Activated T-helper 1 cell treated with anti-CD3 and anti-CD28 coated beads, Interleukin-12 subunit alpha, Interleukin-12 subunit beta, Interleukin-2, Interleukin-4 antibody, amounts not matched to agents 30 ng/mL and 10 ng/mL and 1 ng/mL, durations not matched to agents 14 hours and 24 hours and 36 hours (primary cell): ENCODE measurements around the gene SAMHD1. TPM values are rescaled to one million over a fixed set of nuclear protein-coding genes. Genes with fewer than 3 reads are reported as not detected.
"Not testable (repeated sequence)": the region's sequence is repeated elsewhere in the genome, so short reads cannot be mapped to it uniquely, and the experiment has no call there.

Experiments used
- DNase-seq: peaks from one replicate; pipeline ENCODE4 v3.0.0; 2021; ENCODE audit warnings: low spot score
- H3K27ac Mint-ChIP-seq: one replicate; pipeline ENCODE4 v1.8.0; 2021; ENCODE audit warnings: mild to moderate bottlenecking, mixed read lengths
- H3K27me3 Mint-ChIP-seq: one replicate; pipeline ENCODE4 v1.8.0; 2022; ENCODE audit warnings: mild to moderate bottlenecking, moderate library complexity, mixed read lengths; ENCODE audit not compliant: insufficient read depth
- H3K36me3 Mint-ChIP-seq: one replicate; pipeline ENCODE4 v1.8.0; 2021; ENCODE audit warnings: low read depth, mixed read lengths
- H3K4me1 Mint-ChIP-seq: one replicate; pipeline ENCODE4 v1.8.0; 2021; ENCODE audit warnings: low read depth, mixed read lengths
- H3K4me3 Mint-ChIP-seq: one replicate; pipeline ENCODE4 v1.8.0; 2021; ENCODE audit warnings: mild to moderate bottlenecking, moderate library complexity, mixed read lengths
- H3K9me3 Mint-ChIP-seq: one replicate; pipeline ENCODE4 v1.8.0; 2021; ENCODE audit warnings: mixed read lengths
- intact Hi-C: fragments of 100-400 bp; cut with micrococcal nuclease; formaldehyde crosslinking; loops from one replicate; pipeline ENCODE4 v1.15.1; 2024
- total RNA-seq: library from RNA; stranded (reverse); gene quantifications from 2 replicates; pipeline ENCODE4 v1.2.3, GENCODE V29; 2022

Gene SAMHD1
- total RNA-seq, 1 donor from 2014 or later, result 55.0 TPM

GRCh38 chr20:36941401-36941835 is 10.1 kb downstream of the SAMHD1 start:
- Mint-ChIP-seq H3K4me3 (no peak overlapping the region), H3K4me1 (peaks cover 57% of the 10 kb centered on the region), H3K27ac (peak overlapping the region; percentile 87), H3K9me3 (no peaks in the 10 kb centered on the region), H3K27me3 (no peaks in the 10 kb centered on the region), H3K36me3 (peaks cover 44% of the 10 kb centered on the region)
- DNase-seq, result no peak
- intact Hi-C loops, result no loop called here

- Mint-ChIP-seq H3K36me3 (peaks cover 34% of the 10 kb centered on the region), H3K27me3 (no peaks in the 10 kb centered on the region), H3K27ac (no peak overlapping the region), H3K4me1 (peaks cover 35% of the 10 kb centered on the region), H3K9me3 (no peaks in the 10 kb centered on the region), H3K4me3 (no peak overlapping the region)
- intact Hi-C loops, result no loop called here
- no peak for DNase-seq
Observed at GRCh38 chr20:36937402-36937770, 14.1 kb downstream of the SAMHD1 start.

- Mint-ChIP-seq H3K4me1 (peaks cover 33% of the 10 kb centered on the region), H3K36me3 (peaks cover 34% of the 10 kb centered on the region), H3K27ac (peak overlapping the region; percentile 3)
- H3K27me3 Mint-ChIP-seq, intact Hi-C loops, H3K4me3 Mint-ChIP-seq, DNase-seq, H3K9me3 Mint-ChIP-seq: not testable (repeated sequence)
Observed at GRCh38 chr20:36936761-36937401, 14.6 kb downstream of the SAMHD1 start.

GRCh38 chr20:36936341-36936740 is 15.2 kb downstream of the SAMHD1 start:
- H3K9me3 Mint-ChIP-seq, result no peaks in the 10 kb centered on the region
- H3K27me3 Mint-ChIP-seq, result no peaks in the 10 kb centered on the region
- H3K4me1 Mint-ChIP-seq, result peaks cover 33% of the 10 kb centered on the region
- H3K27ac Mint-ChIP-seq, result no peak overlapping the region
- H3K36me3 Mint-ChIP-seq, result peaks cover 34% of the 10 kb centered on the region
- no peak overlapping the region for H3K4me3 Mint-ChIP-seq
- intact Hi-C loops, result no loop called here
- no peak for DNase-seq

- H3K9me3 Mint-ChIP-seq, intact Hi-C loops, H3K4me3 Mint-ChIP-seq, H3K27me3 Mint-ChIP-seq, H3K27ac Mint-ChIP-seq, DNase-seq: not testable (repeated sequence)
- Mint-ChIP-seq H3K4me1 (peaks cover 25% of the 10 kb centered on the region), H3K36me3 (peaks cover 38% of the 10 kb centered on the region)
Observed at GRCh38 chr20:36933571-36933970, 17.9 kb downstream of the SAMHD1 start.

- Mint-ChIP-seq H3K27me3 (no peaks in the 10 kb centered on the region), H3K4me1 (peaks cover 25% of the 10 kb centered on the region), H3K4me3 (no peak overlapping the region), H3K9me3 (no peaks in the 10 kb centered on the region), H3K27ac (peak overlapping the region; percentile 49), H3K36me3 (peaks cover 40% of the 10 kb centered on the region)
- DNase-seq, result no peak
- intact Hi-C loops, result no loop called here
Observed at GRCh38 chr20:36932476-36933426, 18.8 kb downstream of the SAMHD1 start.

GRCh38 chr20:36932067-36932466 is 19.4 kb downstream of the SAMHD1 start:
- Mint-ChIP-seq H3K4me1 (peaks cover 25% of the 10 kb centered on the region), H3K36me3 (peaks cover 36% of the 10 kb centered on the region), H3K27ac (peak overlapping the region; percentile 34)
- intact Hi-C loops, H3K9me3 Mint-ChIP-seq, H3K27me3 Mint-ChIP-seq, DNase-seq, H3K4me3 Mint-ChIP-seq: not testable (repeated sequence)

GRCh38 chr20:36929691-36930090 is 21.8 kb downstream of the SAMHD1 start:
- peak overlapping the region; percentile 42 for H3K4me3 Mint-ChIP-seq
- peaks cover 43% of the 10 kb centered on the region for H3K36me3 Mint-ChIP-seq
- intact Hi-C loops, result no loop called here
- no peaks in the 10 kb centered on the region for H3K27me3 Mint-ChIP-seq
- no peak for DNase-seq
- peaks cover 34% of the 10 kb centered on the region for H3K4me1 Mint-ChIP-seq
- no peaks in the 10 kb centered on the region for H3K9me3 Mint-ChIP-seq
- peak overlapping the region; percentile 85 for H3K27ac Mint-ChIP-seq

- intact Hi-C loops, result no loop called here
- peaks cover 45% of the 10 kb centered on the region for H3K36me3 Mint-ChIP-seq
- H3K9me3 Mint-ChIP-seq, result no peaks in the 10 kb centered on the region
- no peak overlapping the region for H3K4me3 Mint-ChIP-seq
- no peak for DNase-seq
- peak overlapping the region; percentile 48 for H3K27ac Mint-ChIP-seq
- no peaks in the 10 kb centered on the region for H3K27me3 Mint-ChIP-seq
- H3K4me1 Mint-ChIP-seq, result peaks cover 34% of the 10 kb centered on the region
Observed at GRCh38 chr20:36929290-36929689, 22.2 kb downstream of the SAMHD1 start.

- no peak overlapping the region for H3K4me3 Mint-ChIP-seq
- no peak overlapping the region for H3K27ac Mint-ChIP-seq
- no peak for DNase-seq
- no peaks in the 10 kb centered on the region for H3K27me3 Mint-ChIP-seq
- intact Hi-C loops, result no loop called here
- H3K4me1 Mint-ChIP-seq, result peaks cover 29% of the 10 kb centered on the region
- H3K36me3 Mint-ChIP-seq, result peaks cover 46% of the 10 kb centered on the region
- H3K9me3 Mint-ChIP-seq, result no peaks in the 10 kb centered on the region
Observed at GRCh38 chr20:36927704-36928103, 23.8 kb downstream of the SAMHD1 start.

- H3K36me3 Mint-ChIP-seq, result peaks cover 44% of the 10 kb centered on the region
- no peaks in the 10 kb centered on the region for H3K27me3 Mint-ChIP-seq
- no peak overlapping the region for H3K27ac Mint-ChIP-seq
- H3K4me3 Mint-ChIP-seq, result no peak overlapping the region
- DNase-seq, result no peak
- peaks cover 26% of the 10 kb centered on the region for H3K4me1 Mint-ChIP-seq
- intact Hi-C loops, result no loop called here
- no peaks in the 10 kb centered on the region for H3K9me3 Mint-ChIP-seq
Observed at GRCh38 chr20:36926653-36927200, 24.8 kb downstream of the SAMHD1 start.

GRCh38 chr20:36925234-36925633 is 26.3 kb downstream of the SAMHD1 start:
- no peak for DNase-seq
- intact Hi-C loops, result no loop called here
- Mint-ChIP-seq H3K9me3 (no peaks in the 10 kb centered on the region), H3K4me3 (no peak overlapping the region), H3K36me3 (peaks cover 34% of the 10 kb centered on the region), H3K27ac (no peak overlapping the region), H3K4me1 (peaks cover 11% of the 10 kb centered on the region), H3K27me3 (no peaks in the 10 kb centered on the region)
